ENCODE data around the gene ZNF687.

DNA sequence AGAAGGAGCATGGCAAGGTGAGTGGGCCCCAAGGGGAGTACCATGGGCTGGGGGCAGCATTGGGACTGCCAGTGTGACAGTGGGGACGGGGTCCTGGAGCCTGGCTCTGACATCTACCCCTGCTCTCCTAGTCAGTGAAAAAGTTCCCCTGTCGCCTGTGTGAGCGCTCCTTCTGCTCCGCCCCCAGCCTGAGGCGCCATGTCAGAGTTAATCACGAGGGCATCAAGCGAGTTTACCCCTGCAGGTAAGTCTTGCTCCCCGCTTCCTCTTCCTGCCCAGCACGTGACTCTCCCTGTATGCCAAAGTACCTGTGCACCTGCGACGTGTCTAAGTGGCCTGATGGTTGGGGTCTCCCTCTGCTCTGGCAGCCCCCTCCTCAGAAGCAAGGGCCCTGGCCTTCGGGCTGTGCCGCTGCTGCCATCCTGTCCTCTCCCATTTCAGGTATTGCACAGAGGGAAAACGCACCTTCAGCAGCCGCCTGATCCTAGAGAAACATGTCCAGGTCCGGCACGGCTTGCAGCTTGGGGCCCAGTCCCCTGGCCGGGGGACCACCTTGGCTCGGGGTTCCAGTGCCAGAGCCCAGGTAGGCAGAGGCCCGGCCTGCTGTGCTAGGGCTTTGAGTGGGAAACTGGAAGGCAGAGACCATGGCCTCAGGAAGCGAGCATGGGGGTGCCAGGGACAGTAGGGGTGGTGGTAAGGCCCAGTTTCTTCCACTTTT, 8.1 kb downstream of the ZNF687 start:
- TF ChIP-seq, protein P1, sequence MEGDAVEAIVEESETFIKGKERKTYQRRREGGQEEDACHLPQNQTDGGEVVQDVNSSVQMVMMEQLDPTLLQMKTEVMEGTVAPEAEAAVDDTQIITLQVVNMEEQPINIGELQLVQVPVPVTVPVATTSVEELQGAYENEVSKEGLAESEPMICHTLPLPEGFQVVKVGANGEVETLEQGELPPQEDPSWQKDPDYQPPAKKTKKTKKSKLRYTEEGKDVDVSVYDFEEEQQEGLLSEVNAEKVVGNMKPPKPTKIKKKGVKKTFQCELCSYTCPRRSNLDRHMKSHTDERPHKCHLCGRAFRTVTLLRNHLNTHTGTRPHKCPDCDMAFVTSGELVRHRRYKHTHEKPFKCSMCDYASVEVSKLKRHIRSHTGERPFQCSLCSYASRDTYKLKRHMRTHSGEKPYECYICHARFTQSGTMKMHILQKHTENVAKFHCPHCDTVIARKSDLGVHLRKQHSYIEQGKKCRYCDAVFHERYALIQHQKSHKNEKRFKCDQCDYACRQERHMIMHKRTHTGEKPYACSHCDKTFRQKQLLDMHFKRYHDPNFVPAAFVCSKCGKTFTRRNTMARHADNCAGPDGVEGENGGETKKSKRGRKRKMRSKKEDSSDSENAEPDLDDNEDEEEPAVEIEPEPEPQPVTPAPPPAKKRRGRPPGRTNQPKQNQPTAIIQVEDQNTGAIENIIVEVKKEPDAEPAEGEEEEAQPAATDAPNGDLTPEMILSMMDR (IDR thresholded peaks at IDR 0.05): no peak
- no peak for TF ChIP-seq POLR2AphosphoS5 (IDR thresholded peaks at IDR 0.05)

Measured in prostate gland (tissue), 2 donors.